Trophoblast cell (in vitro differentiated cells and primary cell): ENCODE results near the gene TRPV5.

Experiments
- DNase-seq, 2 donors: peaks; one replicate each; pipeline ENCODE4 v3.0.0-alpha.2; 2016
- H2AFZ ChIP-seq: 2 replicates; pipeline ENCODE4 v1.6.1; 2013; ENCODE audit warnings: low read length, moderate library complexity, mild to moderate bottlenecking; ENCODE audit not compliant: insufficient read depth, poor library complexity
- H2AK5ac ChIP-seq: 2 replicates; pipeline ENCODE4 v1.6.1; 2013; ENCODE audit warnings: mild to moderate bottlenecking, low read length
- H2BK120ac ChIP-seq: 2 replicates; pipeline ENCODE4 v1.6.1; 2013; ENCODE audit warnings: low read length, mild to moderate bottlenecking, moderate library complexity; ENCODE audit not compliant: insufficient read depth, poor library complexity
- H2BK12ac ChIP-seq: 2 replicates; pipeline ENCODE4 v1.6.1; 2013; ENCODE audit warnings: mild to moderate bottlenecking, low read length, moderate library complexity
- H2BK5ac ChIP-seq: 2 replicates; pipeline ENCODE4 v1.6.1; 2013; ENCODE audit warnings: low read length, low read depth, moderate library complexity, mild to moderate bottlenecking; ENCODE audit not compliant: poor library complexity
- H3K14ac ChIP-seq: 2 replicates; pipeline ENCODE4 v1.6.1; 2013; ENCODE audit warnings: mild to moderate bottlenecking, low read length
- H3K18ac ChIP-seq: 2 replicates; pipeline ENCODE4 v1.6.1; 2013; ENCODE audit warnings: mild to moderate bottlenecking, low read length
- H3K23ac ChIP-seq: 2 replicates; pipeline ENCODE4 v1.6.1; 2013; ENCODE audit warnings: low read length
- H3K27ac ChIP-seq: 2 replicates; pipeline ENCODE4 v1.5.1; 2013; ENCODE audit warnings: low read depth, mild to moderate bottlenecking, inconsistent platforms, low read length, moderate library complexity
- H3K27me3 ChIP-seq: 2 replicates; pipeline ENCODE4 v1.6.1; 2013; ENCODE audit warnings: inconsistent platforms, mild to moderate bottlenecking, low read length, moderate library complexity; ENCODE audit not compliant: insufficient read depth
- H3K36me3 ChIP-seq, 2 experiments: 1 replicate in 1 of 2; 2 replicates in 1 of 2; pipeline ENCODE4 v1.6.1; 2013; ENCODE audit warnings: low read length in 2 of 2, mild to moderate bottlenecking in 2 of 2, moderate library complexity in 1 of 2; ENCODE audit not compliant: insufficient read depth in 2 of 2, control insufficient read depth in 1 of 2
- H3K4ac ChIP-seq: 2 replicates; pipeline ENCODE4 v1.6.1; 2013; ENCODE audit warnings: low read depth, mild to moderate bottlenecking, low read length, moderate library complexity
- H3K4me1 ChIP-seq, 2 experiments: 1 replicate in 1 of 2; 2 replicates in 1 of 2; pipeline ENCODE4 v1.6.1; 2013; ENCODE audit warnings: low read length in 2 of 2, mild to moderate bottlenecking in 2 of 2, moderate library complexity in 1 of 2; ENCODE audit not compliant: insufficient read depth in 2 of 2, control insufficient read depth in 1 of 2
- H3K4me2 ChIP-seq: 2 replicates; pipeline ENCODE4 v1.6.1; 2013; ENCODE audit warnings: inconsistent platforms, mild to moderate bottlenecking, low read length, moderate library complexity
- H3K4me3 ChIP-seq: 2 replicates; pipeline ENCODE4 v1.5.1; 2013; ENCODE audit warnings: mild to moderate bottlenecking, low read depth, low read length, inconsistent platforms
- H3K79me1 ChIP-seq: one replicate; pipeline ENCODE4 v1.6.1; 2013; ENCODE audit warnings: low read length
- H3K79me2 ChIP-seq: 2 replicates; pipeline ENCODE4 v1.6.1; 2013; ENCODE audit warnings: low read length, mild to moderate bottlenecking; ENCODE audit not compliant: control insufficient read depth, insufficient read depth, poor library complexity
- H3K9ac ChIP-seq: 2 replicates; pipeline ENCODE4 v1.6.1; 2013; ENCODE audit warnings: mild to moderate bottlenecking, low read length
- H3K9me3 ChIP-seq: 2 replicates; pipeline ENCODE4 v1.6.1; 2013; ENCODE audit warnings: low read depth, mild to moderate bottlenecking, control low read depth, inconsistent platforms, low read length; ENCODE audit not compliant: insufficient read depth
- H4K12ac ChIP-seq: 2 replicates; pipeline ENCODE4 v1.6.1; 2013; ENCODE audit warnings: low read depth, mild to moderate bottlenecking, low read length, moderate library complexity
- H4K8ac ChIP-seq: 2 replicates; pipeline ENCODE4 v1.6.1; 2013; ENCODE audit warnings: low read depth, mild to moderate bottlenecking, low read length, moderate library complexity
- H4K91ac ChIP-seq: one replicate; pipeline ENCODE4 v1.6.1; 2013; ENCODE audit warnings: low read depth, mild to moderate bottlenecking, low read length, moderate library complexity
- WGBS: extraction: QIAGEN DNeasy Blood & Tissue Kit; methylation state at CpG from one replicate; pipeline ENCODE4 v1.1.7; 2013; ENCODE audit warnings: missing lambda C conversion rate; ENCODE audit not compliant: insufficient read length, insufficient coverage; ENCODE audit errors: extremely low coverage; 5-methylcytosine and 5-hydroxymethylcytosine counted together

TRPV5 gene

GRCh38 chr7:142908290-142908689 lies 25.3 kb downstream of the TRPV5 start:
- Histone ChIP-seq H2BK5ac (no peak overlapping the region), H4K12ac (no peak overlapping the region), H3K27ac (no peak overlapping the region), H4K8ac (no peak overlapping the region), H3K4me3 (no peak overlapping the region), H2BK120ac (no peak overlapping the region), H3K23ac (no peak overlapping the region), H3K4ac (no peak overlapping the region), H2AFZ (no peak overlapping the region), H3K79me2 (no peaks in the 10 kb centered on the region), H3K9me3 (peaks cover 5% of the 10 kb centered on the region), H3K14ac (no peak overlapping the region), H3K9ac (no peak overlapping the region), H3K36me3 (no peaks in the 10 kb centered on the region), H2BK12ac (no peak overlapping the region), H3K27me3 (no peaks in the 10 kb centered on the region), H4K91ac (no peak overlapping the region), H2AK5ac (no peak overlapping the region), H3K79me1 (no peaks in the 10 kb centered on the region), H3K4me1 (peaks cover 0 to 3% of the 10 kb centered on the region in 2 experiments), H3K18ac (no peak overlapping the region), H3K4me2 (no peak overlapping the region)
- no peak for DNase-seq
- no CpG with 5 or more reads among the region's 11 CpGs for WGBS

- DNase-seq: no peak
- Histone ChIP-seq H3K27ac (no peak overlapping the region), H3K14ac (no peak overlapping the region), H3K4me3 (no peak overlapping the region), H2BK120ac (no peak overlapping the region), H2BK12ac (no peak overlapping the region), H4K8ac (no peak overlapping the region), H3K4me2 (no peak overlapping the region), H3K79me2 (no peaks in the 10 kb centered on the region), H3K27me3 (no peaks in the 10 kb centered on the region), H3K9me3 (peaks cover 5% of the 10 kb centered on the region), H3K9ac (no peak overlapping the region), H4K91ac (no peak overlapping the region), H3K18ac (no peak overlapping the region), H3K36me3 (no peaks in the 10 kb centered on the region), H3K23ac (no peak overlapping the region), H2AK5ac (no peak overlapping the region), H4K12ac (no peak overlapping the region), H2AFZ (no peak overlapping the region), H2BK5ac (no peak overlapping the region), H3K4me1 (peaks cover under 1 to 1% of the 10 kb centered on the region in 2 experiments), H3K4ac (no peak overlapping the region), H3K79me1 (no peaks in the 10 kb centered on the region)
- whole genome bisulfite sequencing: no CpG with 5 or more reads among the region's 2 CpGs
Observed at GRCh38 chr7:142906643-142907042, 26.9 kb downstream of the TRPV5 start.

GRCh38 chr7:142905759-142906158 lies 27.8 kb downstream of the TRPV5 start:
- Histone ChIP-seq H3K27ac (no peak overlapping the region), H3K4me3 (no peak overlapping the region), H3K23ac (no peak overlapping the region), H2AK5ac (no peak overlapping the region), H4K8ac (no peak overlapping the region), H2BK120ac (no peak overlapping the region), H3K4me2 (no peak overlapping the region), H2BK5ac (no peak overlapping the region), H3K4ac (no peak overlapping the region), H4K12ac (no peak overlapping the region), H3K36me3 (no peaks in the 10 kb centered on the region), H2BK12ac (no peak overlapping the region), H3K27me3 (no peaks in the 10 kb centered on the region), H3K79me1 (no peaks in the 10 kb centered on the region), H3K9ac (no peak overlapping the region), H3K14ac (no peak overlapping the region), H3K9me3 (peaks cover 5% of the 10 kb centered on the region), H3K79me2 (no peaks in the 10 kb centered on the region), H2AFZ (no peak overlapping the region), H3K4me1 (peaks cover 4 to 5% of the 10 kb centered on the region in 2 experiments), H3K18ac (no peak overlapping the region), H4K91ac (no peak overlapping the region)
- DNase-seq: no peak
- whole genome bisulfite sequencing: no CpG with 5 or more reads among the region's 2 CpGs

GRCh38 chr7:142904128-142904527 lies 29.4 kb downstream of the TRPV5 start:
- no peaks in the 10 kb centered on the region for H3K27me3 ChIP-seq
- H3K4me3 ChIP-seq: no peak overlapping the region
- no peak overlapping the region for H2BK120ac ChIP-seq
- H3K18ac ChIP-seq: no peak overlapping the region
- no peak overlapping the region for H2AFZ ChIP-seq
- H3K79me1 ChIP-seq: no peaks in the 10 kb centered on the region
- H2AK5ac ChIP-seq: no peak overlapping the region
- no peak overlapping the region for H4K91ac ChIP-seq
- H4K8ac ChIP-seq: no peak overlapping the region
- H3K36me3 ChIP-seq: no peaks in the 10 kb centered on the region
- no peak overlapping the region for H3K4me2 ChIP-seq
- no peak overlapping the region for H3K14ac ChIP-seq
- peaks cover 11 to 12% of the 10 kb centered on the region in 2 experiments for H3K4me1 ChIP-seq
- H2BK5ac ChIP-seq: no peak overlapping the region
- H3K9me3 ChIP-seq: peaks cover 5% of the 10 kb centered on the region
- H3K23ac ChIP-seq: no peak overlapping the region
- H2BK12ac ChIP-seq: no peak overlapping the region
- H4K12ac ChIP-seq: no peak overlapping the region
- no peaks in the 10 kb centered on the region for H3K79me2 ChIP-seq
- H3K4ac ChIP-seq: no peak overlapping the region
- no peak for DNase-seq
- H3K9ac ChIP-seq: no peak overlapping the region
- no peak overlapping the region for H3K27ac ChIP-seq
